Body of pancreas (tissue), 4 donors: ENCODE data around the gene CASZ1.

ENCODE experiments used
- CTCF ChIP-seq, 7 experiments: fragments of 450-650 bp in 4 of 7; fragments of 200-600 bp in 3 of 7; sonication (generic) in 3 of 7; IDR thresholded peaks; one replicate each; pipeline ENCODE4 v1.5.1; 2016 to 2019; ENCODE audit warnings: antibody characterized with exemption in 7 of 7
- POLR2A ChIP-seq, 3 donors: fragments of 450-650 bp; IDR thresholded peaks; one replicate each; pipeline ENCODE4 v1.6.1; 2016; ENCODE audit warnings: antibody characterized with exemption in 3 of 3, mild to moderate bottlenecking in 2 of 3

GRCh38 chr1:10638559-10639005, 157.9 kb downstream of the CASZ1 start:
- TF ChIP-seq POLR2A (IDR thresholded peaks at IDR 0.05) (no peak), CTCF (IDR thresholded peaks at IDR 0.05) (no peak)
